HEK293 (cell line): ENCODE results near the gene RPAP3.
A peak's percentile ranks its signal among the peaks of the same experiment; 100 is the strongest.

Experiments
- CTCF ChIA-PET: fragments of 350-600 bp; formaldehyde crosslinking; extraction: SDS; loops from one replicate; lab custom pipeline; 2021; ENCODE audit warnings: antibody characterized with exemption; lab: Yijun Ruan, JAX
- POLR2A ChIA-PET: fragments of 300-600 bp; formaldehyde crosslinking; extraction: SDS; loops from one replicate; lab custom pipeline; 2020; ENCODE audit warnings: antibody characterized with exemption, inconsistent platforms; lab: Yijun Ruan, JAX
- H3K27ac ChIP-seq: fragments of 200-500 bp; sonication (Bioruptor generic); 2 replicates; pipeline ENCODE4 v1.5.1; 2014; ENCODE audit warnings: low read depth, low read length, control low read depth, inconsistent platforms; ENCODE audit errors: extremely low read depth
- H3K36me3 ChIP-seq, 2 experiments: fragments of 200-500 bp in 1 of 2; sonication (Bioruptor generic) in 1 of 2; 1 replicate in 1 of 2; 2 replicates in 1 of 2; pipeline ENCODE4 v1.5.1; 2014 to 2017; ENCODE audit warnings: inconsistent platforms in 2 of 2, low read length in 2 of 2; ENCODE audit not compliant: control insufficient read depth in 2 of 2, insufficient read depth in 1 of 2
- H3K4me1 ChIP-seq: fragments of 200-500 bp; sonication (Bioruptor generic); 2 replicates; pipeline ENCODE4 v1.5.1; 2014; ENCODE audit warnings: mild to moderate bottlenecking, low read length, inconsistent platforms; ENCODE audit not compliant: control insufficient read depth, insufficient read depth
- H3K4me3 ChIP-seq: 2 replicates; pipeline ENCODE4 v1.5.1; 2011; ENCODE audit warnings: low read depth, mild to moderate bottlenecking, control low read depth, low read length, moderate library complexity
- H3K9me3 ChIP-seq: fragments of 200-500 bp; sonication (Bioruptor generic); 2 replicates; pipeline ENCODE4 v1.5.1; 2014; ENCODE audit warnings: low read depth, low read length, inconsistent platforms; ENCODE audit not compliant: control insufficient read depth, insufficient read depth
- ELK4 ChIP-seq: IDR thresholded peaks from 2 replicates; pipeline ENCODE4 v1.6.1; 2011; ENCODE audit warnings: mild to moderate bottlenecking, low read depth, low read length, borderline replicate concordance
- HOXD13 ChIP-seq: sonication (generic); formaldehyde crosslinking; IDR thresholded peaks from 2 replicates; pipeline ENCODE4 v1.8.0; 2022; ENCODE audit warnings: missing genetic modification reagents, borderline replicate concordance
- MZF1 ChIP-seq: fragments of 450-650 bp; formaldehyde crosslinking; IDR thresholded peaks from 2 replicates; pipeline ENCODE4 v1.5.1; 2017; ENCODE audit warnings: missing biosample characterization, missing genetic modification characterization, borderline replicate concordance
- SCRT2 ChIP-seq: fragments of 450-650 bp; formaldehyde crosslinking; IDR thresholded peaks from 2 replicates; pipeline ENCODE4 v1.5.1; 2016; ENCODE audit warnings: missing biosample characterization, missing genetic modification characterization
- ZNF140 ChIP-seq: fragments of 450-650 bp; formaldehyde crosslinking; IDR thresholded peaks from 2 replicates; pipeline ENCODE4 v1.5.1; 2016; ENCODE audit warnings: missing biosample characterization, missing genetic modification characterization
- ZNF16 ChIP-seq: fragments of 450-650 bp; formaldehyde crosslinking; IDR thresholded peaks from 2 replicates; pipeline ENCODE4 v1.5.1; 2016; ENCODE audit warnings: low read depth, missing biosample characterization, missing genetic modification characterization
- ZNF174 ChIP-seq: fragments of 450-650 bp; formaldehyde crosslinking; IDR thresholded peaks from 2 replicates; pipeline ENCODE4 v1.5.0; 2017; ENCODE audit warnings: missing biosample characterization, mild to moderate bottlenecking, missing genetic modification characterization
- ZNF366 ChIP-seq: fragments of 450-650 bp; formaldehyde crosslinking; conservative IDR thresholded peaks from 2 replicates; pipeline ENCODE4 v1.5.1; 2016; ENCODE audit warnings: missing biosample characterization, missing genetic modification characterization
- ZNF416 ChIP-seq: fragments of 450-650 bp; formaldehyde crosslinking; IDR thresholded peaks from 2 replicates; pipeline ENCODE4 v1.5.1; 2016; ENCODE audit warnings: missing biosample characterization, missing genetic modification characterization
- ZNF514 ChIP-seq: fragments of 450-650 bp; formaldehyde crosslinking; IDR thresholded peaks from 2 replicates; pipeline ENCODE4 v1.5.1; 2016; ENCODE audit warnings: missing biosample characterization, missing genetic modification characterization
- ZNF561 ChIP-seq: fragments of 450-650 bp; IDR thresholded peaks from 2 replicates; pipeline ENCODE4 v1.5.1; 2018; ENCODE audit warnings: missing biosample characterization, missing genetic modification characterization, borderline replicate concordance
- ZNF610 ChIP-seq: fragments of 450-650 bp; formaldehyde crosslinking; IDR thresholded peaks from 2 replicates; pipeline ENCODE4 v1.5.1; 2016; ENCODE audit warnings: missing biosample characterization, missing genetic modification characterization, borderline replicate concordance
- ZNF645 ChIP-seq: fragments of 450-650 bp; formaldehyde crosslinking; IDR thresholded peaks from 2 replicates; pipeline ENCODE4; 2016; ENCODE audit warnings: missing biosample characterization, missing genetic modification characterization
- ZNF658 ChIP-seq: fragments of 450-650 bp; formaldehyde crosslinking; IDR thresholded peaks from 2 replicates; pipeline ENCODE4; 2016; ENCODE audit warnings: missing biosample characterization, missing genetic modification characterization
- ZNF768 ChIP-seq: fragments of 450-650 bp; formaldehyde crosslinking; IDR thresholded peaks from 2 replicates; pipeline ENCODE4 v1.5.1; 2018; ENCODE audit warnings: missing biosample characterization, mild to moderate bottlenecking, missing genetic modification characterization
- ZNF785 ChIP-seq: fragments of 450-650 bp; formaldehyde crosslinking; IDR thresholded peaks from 2 replicates; pipeline ENCODE4 v1.5.1; 2016; ENCODE audit warnings: missing biosample characterization, missing genetic modification characterization
- ZNF792 ChIP-seq: fragments of 450-650 bp; formaldehyde crosslinking; IDR thresholded peaks from 2 replicates; pipeline ENCODE4 v1.5.1; 2016; ENCODE audit warnings: missing biosample characterization, missing genetic modification characterization
- ZSCAN5A ChIP-seq: fragments of 450-650 bp; formaldehyde crosslinking; IDR thresholded peaks from 2 replicates; pipeline ENCODE4 v1.5.1; 2016; ENCODE audit warnings: missing biosample characterization, missing genetic modification characterization
- TF ChIP-seq, protein P1 (sequence below): fragments of 450-650 bp; formaldehyde crosslinking; IDR thresholded peaks from 2 replicates; pipeline ENCODE4 v1.5.1; 2016; ENCODE audit warnings: missing biosample characterization, missing genetic modification characterization
- TF ChIP-seq, protein P2 (sequence below): fragments of 450-650 bp; formaldehyde crosslinking; IDR thresholded peaks from 2 replicates; pipeline ENCODE4 v1.5.1; 2016; ENCODE audit warnings: missing biosample characterization, missing genetic modification characterization

RPAP3 gene

GRCh38 chr12:47731723-47732122, 25.9 kb upstream of the RPAP3 start:
- H3K4me3 ChIP-seq: no peak overlapping the region
- TF ChIP-seq SCRT2 (tag by site-specific recombination): peak; percentile 20; the same call in 1 of the 2 replicates
- no peak for TF ChIP-seq ZNF785
- no peak for TF ChIP-seq ZNF140 (tag by site-specific recombination)
- TF ChIP-seq, protein P1, sequence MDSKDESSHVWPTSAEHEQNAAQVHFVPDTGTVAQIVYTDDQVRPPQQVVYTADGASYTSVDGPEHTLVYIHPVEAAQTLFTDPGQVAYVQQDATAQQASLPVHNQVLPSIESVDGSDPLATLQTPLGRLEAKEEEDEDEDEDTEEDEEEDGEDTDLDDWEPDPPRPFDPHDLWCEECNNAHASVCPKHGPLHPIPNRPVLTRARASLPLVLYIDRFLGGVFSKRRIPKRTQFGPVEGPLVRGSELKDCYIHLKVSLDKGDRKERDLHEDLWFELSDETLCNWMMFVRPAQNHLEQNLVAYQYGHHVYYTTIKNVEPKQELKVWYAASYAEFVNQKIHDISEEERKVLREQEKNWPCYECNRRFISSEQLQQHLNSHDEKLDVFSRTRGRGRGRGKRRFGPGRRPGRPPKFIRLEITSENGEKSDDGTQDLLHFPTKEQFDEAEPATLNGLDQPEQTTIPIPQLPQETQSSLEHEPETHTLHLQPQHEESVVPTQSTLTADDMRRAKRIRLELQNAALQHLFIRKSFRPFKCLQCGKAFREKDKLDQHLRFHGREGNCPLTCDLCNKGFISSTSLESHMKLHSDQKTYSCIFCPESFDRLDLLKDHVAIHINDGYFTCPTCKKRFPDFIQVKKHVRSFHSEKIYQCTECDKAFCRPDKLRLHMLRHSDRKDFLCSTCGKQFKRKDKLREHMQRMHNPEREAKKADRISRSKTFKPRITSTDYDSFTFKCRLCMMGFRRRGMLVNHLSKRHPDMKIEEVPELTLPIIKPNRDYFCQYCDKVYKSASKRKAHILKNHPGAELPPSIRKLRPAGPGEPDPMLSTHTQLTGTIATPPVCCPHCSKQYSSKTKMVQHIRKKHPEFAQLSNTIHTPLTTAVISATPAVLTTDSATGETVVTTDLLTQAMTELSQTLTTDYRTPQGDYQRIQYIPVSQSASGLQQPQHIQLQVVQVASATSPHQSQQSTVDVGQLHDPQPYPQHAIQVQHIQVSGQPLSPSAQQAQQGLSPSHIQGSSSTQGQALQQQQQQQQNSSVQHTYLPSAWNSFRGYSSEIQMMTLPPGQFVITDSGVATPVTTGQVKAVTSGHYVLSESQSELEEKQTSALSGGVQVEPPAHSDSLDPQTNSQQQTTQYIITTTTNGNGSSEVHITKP (tag by site-specific recombination): peak; percentile 1; the same call in 1 of the 2 replicates
- no peak for TF ChIP-seq ZSCAN5A
- H3K36me3 ChIP-seq: no peaks in the 10 kb centered on the region
- ChIA-PET POLR2A (interaction anchor here (0.5 kb wide), 1 partner anchor 25 kb away, joined by 3 read pairs; no protein-coding TSS in a partner anchor), CTCF (interaction anchor here (0.6 to 22.5 kb wide), 4 partner anchors 11 to 107 kb away, joined by 3 to 353 read pairs (median 6); no protein-coding TSS in a partner anchor)
- no peaks in the 10 kb centered on the region for H3K9me3 ChIP-seq
- no peak overlapping the region for H3K27ac ChIP-seq
- no peaks in the 10 kb centered on the region for H3K4me1 ChIP-seq

GRCh38 chr12:47730341-47730744, 24.5 kb upstream of the RPAP3 start:
- no peak for TF ChIP-seq ZNF514 (tag by site-specific recombination)
- TF ChIP-seq HOXD13 (CRISPR knock-in tag): no peak
- no peak for TF ChIP-seq ZNF610 (tag by site-specific recombination)
- TF ChIP-seq ZNF561 (tag by site-specific recombination): no peak
- TF ChIP-seq MZF1: no peak
- no peak for TF ChIP-seq ZNF768 (tag by site-specific recombination)
- TF ChIP-seq ZNF792 (tag by site-specific recombination): no peak
- no peak for TF ChIP-seq ELK4
- no peak for TF ChIP-seq ZNF416 (tag by site-specific recombination)
- no peak for TF ChIP-seq ZNF16 (tag by site-specific recombination)
- TF ChIP-seq, protein P2, sequence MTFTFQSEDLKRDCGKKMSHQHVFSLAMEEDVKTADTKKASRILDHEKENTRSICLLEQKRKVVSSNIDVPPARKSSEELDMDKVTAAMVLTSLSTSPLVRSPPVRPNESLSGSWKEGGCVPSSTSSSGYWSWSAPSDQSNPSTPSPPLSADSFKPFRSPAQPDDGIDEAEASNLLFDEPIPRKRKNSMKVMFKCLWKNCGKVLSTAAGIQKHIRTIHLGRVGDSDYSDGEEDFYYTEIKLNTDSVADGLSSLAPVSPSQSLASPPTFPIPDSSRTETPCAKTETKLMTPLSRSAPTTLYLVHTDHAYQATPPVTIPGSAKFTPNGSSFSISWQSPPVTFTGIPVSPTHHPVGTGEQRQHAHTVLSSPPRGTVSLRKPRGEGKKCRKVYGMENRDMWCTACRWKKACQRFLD: no peak
- TF ChIP-seq ZNF658 (tag by site-specific recombination): no peak
- TF ChIP-seq ZNF366 (tag by site-specific recombination): no peak
- no peak for TF ChIP-seq ZNF174 (tag by site-specific recombination)
- no peak for TF ChIP-seq ZNF645 (tag by site-specific recombination)
- TF ChIP-seq, all 188 proteins: peak for 0
- no peaks in the 10 kb centered on the region for H3K36me3 ChIP-seq
- H3K9me3 ChIP-seq: no peaks in the 10 kb centered on the region
- POLR2A ChIA-PET: no interaction called here
- CTCF ChIA-PET: interaction anchor here (0.7 to 22.5 kb wide), 5 partner anchors 13 to 108 kb away, joined by 3 to 353 read pairs (median 5); no protein-coding TSS in a partner anchor
- no peak overlapping the region for H3K4me3 ChIP-seq
- no peak overlapping the region for H3K27ac ChIP-seq
- no peaks in the 10 kb centered on the region for H3K4me1 ChIP-seq
